ENCODE results near the gene ZNF26. TPM values are rescaled to one million over a fixed set of nuclear protein-coding genes. Genes with fewer than 3 reads are reported as not detected.

The ZNF26 gene
- total and polyA plus RNA-seq, 7 donors, result 0.69 to 10.8 (median 7.9) TPM

DNA sequence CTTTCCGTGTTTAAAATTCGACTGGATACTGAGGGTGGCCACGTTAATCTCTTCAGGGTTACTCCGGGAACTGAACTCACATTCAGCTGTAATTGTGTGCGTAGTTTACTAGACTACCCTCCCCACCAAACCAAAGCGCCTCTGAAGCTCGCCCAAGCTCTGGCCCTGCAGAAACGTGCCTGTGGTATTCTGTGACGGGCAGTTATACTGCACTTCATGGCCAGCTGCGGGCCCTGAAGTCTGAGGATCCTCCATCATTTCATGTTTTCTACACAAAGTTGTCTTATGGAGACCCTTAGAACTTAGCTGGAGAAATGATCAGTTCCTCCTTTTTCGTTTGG lies 688 bp downstream of the ZNF26 start:
- TF ChIP-seq, protein P1, sequence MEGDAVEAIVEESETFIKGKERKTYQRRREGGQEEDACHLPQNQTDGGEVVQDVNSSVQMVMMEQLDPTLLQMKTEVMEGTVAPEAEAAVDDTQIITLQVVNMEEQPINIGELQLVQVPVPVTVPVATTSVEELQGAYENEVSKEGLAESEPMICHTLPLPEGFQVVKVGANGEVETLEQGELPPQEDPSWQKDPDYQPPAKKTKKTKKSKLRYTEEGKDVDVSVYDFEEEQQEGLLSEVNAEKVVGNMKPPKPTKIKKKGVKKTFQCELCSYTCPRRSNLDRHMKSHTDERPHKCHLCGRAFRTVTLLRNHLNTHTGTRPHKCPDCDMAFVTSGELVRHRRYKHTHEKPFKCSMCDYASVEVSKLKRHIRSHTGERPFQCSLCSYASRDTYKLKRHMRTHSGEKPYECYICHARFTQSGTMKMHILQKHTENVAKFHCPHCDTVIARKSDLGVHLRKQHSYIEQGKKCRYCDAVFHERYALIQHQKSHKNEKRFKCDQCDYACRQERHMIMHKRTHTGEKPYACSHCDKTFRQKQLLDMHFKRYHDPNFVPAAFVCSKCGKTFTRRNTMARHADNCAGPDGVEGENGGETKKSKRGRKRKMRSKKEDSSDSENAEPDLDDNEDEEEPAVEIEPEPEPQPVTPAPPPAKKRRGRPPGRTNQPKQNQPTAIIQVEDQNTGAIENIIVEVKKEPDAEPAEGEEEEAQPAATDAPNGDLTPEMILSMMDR (IDR thresholded peaks at IDR 0.05), result no peak
- TF ChIP-seq EP300 (IDR thresholded peaks at IDR 0.05), result no peak
- TF ChIP-seq POLR2A (IDR thresholded peaks at IDR 0.05), result no peak
- no peak for TF ChIP-seq POLR2AphosphoS5 (IDR thresholded peaks at IDR 0.05)
- peaks cover 0 to 18% (median 15%) of the 10 kb centered on the region in 4 donors for H3K4me1 ChIP-seq
- peak overlapping the region; percentile 81 to 90 (median 86) for H3K27ac ChIP-seq
- H3K27me3 ChIP-seq, result no peaks in the 10 kb centered on the region
- H3K4me3 ChIP-seq, result peak overlapping the region; percentile 68 to 87 (median 82)
- peaks cover 0 to 31% (median 2%) of the 10 kb centered on the region in 4 donors for H3K36me3 ChIP-seq
- intact Hi-C loops (cut with DNase I), result loop anchor here (1.0 to 2.0 kb wide), 5 partner anchors 30 to 194 kb away; partner anchors contain the start of genes ZNF10, ZNF140, ZNF268 and ZNF605
- no peak for DNase-seq
- H3K9me3 ChIP-seq, result peaks cover 0 to 11% (median 5%) of the 10 kb centered on the region in 4 donors
- 3 to 4% methylated on average over 11 of the region's 11 CpGs for WGBS, 2 donors

DNA sequence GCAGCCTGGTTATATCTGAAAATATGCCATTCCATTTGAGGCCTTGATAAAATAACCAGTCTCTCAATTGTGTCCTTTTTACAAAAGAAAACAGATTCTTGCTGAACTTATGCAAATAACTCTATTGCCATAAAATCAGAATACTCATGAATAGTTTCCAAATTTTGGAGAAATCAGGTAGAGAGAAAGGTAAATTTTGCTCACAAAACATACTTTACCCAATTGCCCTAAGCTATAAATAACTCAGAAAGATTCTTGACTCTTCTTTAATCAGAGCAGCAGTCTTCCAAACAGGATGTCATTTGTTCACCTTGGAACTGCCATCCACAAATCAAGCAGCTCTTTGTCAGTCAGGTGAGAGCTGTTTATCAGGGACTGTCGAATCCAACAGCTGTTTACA lies 12.6 kb downstream of the ZNF26 start:
- H3K27ac ChIP-seq, result no peak overlapping the region
- H3K4me3 ChIP-seq, result no peak overlapping the region
- intact Hi-C loops (cut with DNase I), result no loop called here
- H3K36me3 ChIP-seq, result peaks cover 0 to 15% (median 0%) of the 10 kb centered on the region in 4 donors
- H3K9me3 ChIP-seq, result peaks cover 18 to 58% (median 31%) of the 10 kb centered on the region in 4 donors
- no peak for DNase-seq
- H3K27me3 ChIP-seq, result no peaks in the 10 kb centered on the region
- TF ChIP-seq, protein P1 (IDR thresholded peaks at IDR 0.05), result no peak
- TF ChIP-seq EP300 (IDR thresholded peaks at IDR 0.05), result no peak
- no peak for TF ChIP-seq POLR2A (IDR thresholded peaks at IDR 0.05)
- TF ChIP-seq POLR2AphosphoS5 (IDR thresholded peaks at IDR 0.05), result no peak
- 53 to 59% methylated on average over 1 of the region's 1 CpG for WGBS, 2 donors
- H3K4me1 ChIP-seq, result no peaks in the 10 kb centered on the region

DNA sequence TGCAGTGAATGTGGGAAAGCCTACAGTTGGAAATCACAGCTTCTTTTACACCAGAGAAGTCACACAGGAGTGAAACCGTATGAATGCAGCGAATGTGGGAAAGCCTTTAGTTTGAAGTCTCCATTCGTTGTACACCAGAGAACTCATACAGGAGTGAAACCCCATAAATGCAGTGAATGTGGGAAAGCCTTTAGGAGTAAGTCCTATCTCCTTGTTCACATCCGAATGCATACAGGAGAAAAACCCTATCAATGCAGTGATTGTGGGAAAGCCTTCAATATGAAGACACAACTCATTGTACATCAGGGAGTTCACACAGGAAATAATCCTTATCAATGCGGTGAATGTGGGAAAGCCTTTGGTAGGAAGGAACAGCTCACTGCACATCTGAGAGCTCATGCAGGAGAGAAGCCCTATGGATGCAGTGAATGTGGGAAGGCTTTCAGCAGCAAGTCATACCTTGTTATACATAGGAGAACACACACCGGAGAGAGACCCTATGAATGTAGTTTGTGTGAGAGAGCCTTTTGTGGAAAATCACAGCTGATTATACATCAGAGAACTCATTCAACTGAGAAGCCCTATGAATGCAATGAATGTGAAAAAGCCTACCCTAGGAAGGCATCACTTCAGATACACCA lies 24.6 kb downstream of the ZNF26 start:
- Histone ChIP-seq H3K4me3 (no peak overlapping the region), H3K4me1 (no peaks in the 10 kb centered on the region), H3K36me3 (peaks cover 32 to 96% (median 70%) of the 10 kb centered on the region in 4 donors), H3K27me3 (no peaks in the 10 kb centered on the region), H3K9me3 (peaks cover 29 to 80% (median 51%) of the 10 kb centered on the region in 4 donors), H3K27ac (no peak overlapping the region)
- intact Hi-C loops (cut with DNase I), result no loop called here
- TF ChIP-seq, protein P1 (IDR thresholded peaks at IDR 0.05), result no peak
- TF ChIP-seq POLR2A (IDR thresholded peaks at IDR 0.05), result no peak
- TF ChIP-seq POLR2AphosphoS5 (IDR thresholded peaks at IDR 0.05), result no peak
- TF ChIP-seq EP300 (IDR thresholded peaks at IDR 0.05), result no peak
- WGBS, 2 donors, result 88 to 97% methylated on average over 6 of the region's 6 CpGs
- no peak for DNase-seq

DNA sequence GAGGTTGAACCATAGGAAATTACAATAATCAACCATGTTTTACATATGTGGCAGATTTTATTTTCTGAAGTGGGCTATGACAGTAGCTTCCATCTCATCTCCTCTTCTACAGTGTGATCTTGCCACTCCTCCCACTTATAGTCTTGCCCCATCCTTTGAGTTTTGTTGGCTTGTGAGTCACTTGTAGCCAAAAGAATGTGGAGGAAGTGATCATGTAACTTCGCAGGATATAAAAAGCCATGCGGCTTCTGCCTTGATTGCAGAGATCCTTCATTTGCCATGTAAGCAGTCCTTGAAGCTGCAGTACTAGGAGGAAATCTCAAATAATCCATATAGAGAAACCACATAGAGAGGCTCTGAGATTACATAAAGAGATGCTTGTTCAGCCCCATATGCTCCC lies 37.4 kb downstream of the ZNF26 start:
- intact Hi-C loops (cut with DNase I), result no loop called here
- no peak overlapping the region for H3K27ac ChIP-seq
- H3K36me3 ChIP-seq, result no peaks in the 10 kb centered on the region
- no peak overlapping the region for H3K4me3 ChIP-seq
- no peaks in the 10 kb centered on the region for H3K27me3 ChIP-seq
- peaks cover 0 to 30% (median 8%) of the 10 kb centered on the region in 4 donors for H3K9me3 ChIP-seq
- H3K4me1 ChIP-seq, result no peaks in the 10 kb centered on the region
- TF ChIP-seq EP300 (IDR thresholded peaks at IDR 0.05), result no peak
- TF ChIP-seq POLR2A (IDR thresholded peaks at IDR 0.05), result no peak
- TF ChIP-seq, protein P1 (IDR thresholded peaks at IDR 0.05), result no peak
- 90 to 93% methylated on average over 2 of the region's 2 CpGs for WGBS, 2 donors
- DNase-seq, result no peak

Measured in sigmoid colon (tissue), 7 donors.